GM18505 (cell line): ENCODE measurements around the gene ARPC1A.
"Not testable (repeated sequence)": the region's sequence is repeated elsewhere in the genome, so short reads cannot be mapped to it uniquely, and the experiment has no call there.

Experiments used
- ATAC-seq: cut with Tn5 transposase; IDR thresholded peaks from one replicate; pipeline ENCODE4 v1.9.1; 2021; ENCODE audit not compliant: unreplicated experiment
- POLR2A ChIP-seq: IDR thresholded peaks from 4 replicates; pipeline ENCODE4 v1.6.1; 2011; ENCODE audit warnings: borderline replicate concordance; ENCODE audit not compliant: insufficient read depth, insufficient read length; ENCODE audit errors: extremely low read depth

ARPC1A gene

DNA sequence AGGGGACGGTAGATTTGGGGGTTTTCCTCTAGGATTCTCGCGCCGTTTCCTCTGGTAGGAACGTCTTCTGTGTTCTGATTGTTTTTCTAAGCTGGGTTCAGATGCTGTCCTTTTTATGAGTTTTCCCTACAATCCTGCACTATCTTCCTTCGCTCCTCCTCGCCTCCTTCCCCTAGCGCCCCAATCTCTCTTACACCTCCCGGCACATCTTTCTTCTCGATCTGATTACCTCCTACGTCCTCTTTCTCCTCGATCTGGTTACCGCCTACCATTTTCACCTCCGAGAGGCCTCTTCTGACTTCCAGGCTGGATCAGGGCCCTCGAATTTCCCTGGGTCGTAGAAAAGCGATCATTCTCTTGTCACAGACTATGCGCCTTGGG is 83.5 kb downstream of the ARPC1A start:
- ATAC-seq = peak; percentile 4
- no peak for TF ChIP-seq POLR2A

GRCh38 chr7:99409806-99410205 is 84.1 kb downstream of the ARPC1A start:
- ATAC-seq = no peak
- no peak for TF ChIP-seq POLR2A

DNA sequence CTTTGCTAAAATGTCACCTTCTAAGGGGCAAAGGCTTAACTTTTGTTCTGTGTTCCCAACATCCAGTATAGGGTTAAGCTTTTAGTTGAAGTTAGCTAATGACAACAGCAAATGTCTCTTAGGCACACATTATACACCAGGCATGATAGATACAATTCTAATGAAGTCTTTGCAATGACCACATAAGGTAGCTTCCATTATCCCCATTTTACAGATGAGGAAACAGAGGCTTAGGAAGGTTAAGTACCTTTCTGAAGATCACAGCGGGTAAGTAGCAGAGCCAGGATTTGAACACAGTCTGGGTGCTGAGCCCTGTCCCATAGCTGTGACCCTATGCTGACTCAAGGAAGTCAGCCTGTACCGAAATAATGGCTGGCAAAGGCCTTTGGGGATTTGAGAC is 84.9 kb downstream of the ARPC1A start:
- TF ChIP-seq POLR2A = no peak
- no peak for ATAC-seq

DNA sequence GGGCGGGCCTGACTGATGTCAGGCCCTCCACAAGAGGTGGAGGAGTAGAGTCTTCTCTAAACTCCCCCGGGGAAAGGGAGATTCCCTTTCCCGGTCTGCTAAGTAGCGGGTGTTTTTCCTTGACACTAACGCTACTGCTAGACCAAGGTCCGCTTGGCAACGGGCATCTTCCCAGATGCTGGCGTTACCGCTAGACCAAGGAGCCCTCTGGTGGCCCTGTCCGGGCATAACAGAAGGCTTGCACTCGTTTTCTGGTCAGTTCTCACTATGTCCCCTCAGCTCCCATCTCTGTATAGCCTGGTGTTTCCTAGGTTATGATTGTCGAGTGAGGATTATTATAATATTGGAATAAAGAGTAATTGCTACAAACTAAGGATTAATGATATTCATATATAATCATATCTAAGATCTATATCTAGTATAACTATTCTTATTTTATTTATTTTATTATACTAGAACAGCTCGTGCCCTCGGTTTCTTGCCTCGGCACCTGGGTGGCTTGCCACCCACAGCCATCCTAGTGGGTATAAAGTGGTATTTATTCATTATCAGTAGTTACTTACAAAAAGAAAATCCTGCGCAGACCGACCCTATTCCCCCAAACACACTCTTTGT is 89.9 kb downstream of the ARPC1A start:
- ATAC-seq = not testable (repeated sequence)
